ENCODE data around the gene SNPH. TPM values are rescaled to one million over a fixed set of nuclear protein-coding genes. Genes with fewer than 3 reads are reported as not detected.

Gene SNPH
- total and polyA plus RNA-seq, 8 donors = 1.8 to 5.9 (median 2.3) TPM

DNA sequence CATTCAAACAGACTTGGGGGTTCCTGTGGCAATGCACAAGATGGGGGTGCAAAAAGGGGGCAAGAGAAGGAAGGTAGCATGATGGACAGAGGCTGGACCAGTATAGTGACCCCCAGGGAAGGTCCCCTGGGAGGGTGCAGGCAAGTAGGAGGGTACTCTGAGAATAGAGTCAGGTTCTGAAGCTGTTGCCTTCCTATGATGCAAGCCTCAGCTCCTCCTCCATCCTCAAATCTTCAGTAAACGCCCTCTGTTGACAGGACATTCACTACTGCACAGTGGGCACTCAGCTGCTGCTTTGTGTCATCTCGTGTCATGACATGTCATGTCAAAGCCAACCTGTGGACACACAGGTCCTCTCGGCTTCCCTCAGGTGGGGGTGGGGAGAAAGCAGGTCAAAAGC lies 68.7 kb downstream of the SNPH start:
- no peak for DNase-seq
- ATAC-seq = no peak
- intact Hi-C loops (cut with DNase I) = no loop called here
- Histone ChIP-seq H3K4me1 (peaks cover 13 to 68% of the 10 kb centered on the region in 2 donors), H3K9me3 (no peaks in the 10 kb centered on the region), H3K27ac (no peak overlapping the region), H3K36me3 (no peaks in the 10 kb centered on the region), H3K4me3 (no peak overlapping the region), H3K27me3 (no peaks in the 10 kb centered on the region)
- TF ChIP-seq, protein P1, sequence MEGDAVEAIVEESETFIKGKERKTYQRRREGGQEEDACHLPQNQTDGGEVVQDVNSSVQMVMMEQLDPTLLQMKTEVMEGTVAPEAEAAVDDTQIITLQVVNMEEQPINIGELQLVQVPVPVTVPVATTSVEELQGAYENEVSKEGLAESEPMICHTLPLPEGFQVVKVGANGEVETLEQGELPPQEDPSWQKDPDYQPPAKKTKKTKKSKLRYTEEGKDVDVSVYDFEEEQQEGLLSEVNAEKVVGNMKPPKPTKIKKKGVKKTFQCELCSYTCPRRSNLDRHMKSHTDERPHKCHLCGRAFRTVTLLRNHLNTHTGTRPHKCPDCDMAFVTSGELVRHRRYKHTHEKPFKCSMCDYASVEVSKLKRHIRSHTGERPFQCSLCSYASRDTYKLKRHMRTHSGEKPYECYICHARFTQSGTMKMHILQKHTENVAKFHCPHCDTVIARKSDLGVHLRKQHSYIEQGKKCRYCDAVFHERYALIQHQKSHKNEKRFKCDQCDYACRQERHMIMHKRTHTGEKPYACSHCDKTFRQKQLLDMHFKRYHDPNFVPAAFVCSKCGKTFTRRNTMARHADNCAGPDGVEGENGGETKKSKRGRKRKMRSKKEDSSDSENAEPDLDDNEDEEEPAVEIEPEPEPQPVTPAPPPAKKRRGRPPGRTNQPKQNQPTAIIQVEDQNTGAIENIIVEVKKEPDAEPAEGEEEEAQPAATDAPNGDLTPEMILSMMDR (IDR thresholded peaks at IDR 0.05) = no peak

DNA sequence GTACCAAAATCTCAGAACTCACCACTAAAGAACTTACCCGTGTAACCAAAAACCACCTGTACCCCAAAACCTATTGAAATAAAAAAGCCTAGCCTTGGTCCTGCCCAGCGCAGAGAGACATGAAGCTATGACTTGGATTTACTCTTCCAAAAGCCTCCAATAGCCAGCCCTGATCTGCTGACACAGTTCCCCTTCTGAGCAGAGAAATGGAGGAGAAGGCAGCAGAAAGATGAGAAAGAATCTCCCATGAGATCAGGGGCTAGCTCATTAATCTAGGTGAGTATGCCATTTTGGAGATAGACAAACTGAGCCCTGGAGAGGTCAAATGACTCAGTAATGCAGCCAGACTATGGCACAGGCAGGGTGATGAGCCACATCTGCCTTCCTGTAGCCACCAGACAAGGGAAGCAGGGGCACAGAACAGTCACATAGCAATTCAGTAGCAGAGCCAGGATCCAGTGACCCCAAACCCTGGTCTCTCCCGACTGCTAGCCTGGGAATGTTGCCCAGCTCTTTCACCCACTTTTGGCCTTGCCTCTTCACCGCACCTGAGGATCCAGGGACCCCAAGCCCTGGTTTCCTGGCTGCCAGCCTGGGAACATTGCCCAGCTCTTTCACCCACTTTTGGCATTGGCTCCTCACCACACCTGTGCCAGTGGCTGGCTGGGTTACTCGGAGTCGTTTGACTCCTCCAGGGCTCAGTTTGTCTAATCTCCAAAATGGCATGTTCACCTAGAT lies 70.0 kb downstream of the SNPH start:
- Histone ChIP-seq H3K4me3 (no peak overlapping the region), H3K36me3 (no peaks in the 10 kb centered on the region), H3K4me1 (peaks cover 9 to 58% of the 10 kb centered on the region in 2 donors), H3K27me3 (no peaks in the 10 kb centered on the region), H3K9me3 (no peaks in the 10 kb centered on the region), H3K27ac (peak overlapping the region; percentile 62 to 67)
- intact Hi-C loops (cut with DNase I) = no loop called here
- DNase-seq (no peak), ATAC-seq (peak; percentile 10)
- TF ChIP-seq, protein P1 (IDR thresholded peaks at IDR 0.05) = no peak

DNA sequence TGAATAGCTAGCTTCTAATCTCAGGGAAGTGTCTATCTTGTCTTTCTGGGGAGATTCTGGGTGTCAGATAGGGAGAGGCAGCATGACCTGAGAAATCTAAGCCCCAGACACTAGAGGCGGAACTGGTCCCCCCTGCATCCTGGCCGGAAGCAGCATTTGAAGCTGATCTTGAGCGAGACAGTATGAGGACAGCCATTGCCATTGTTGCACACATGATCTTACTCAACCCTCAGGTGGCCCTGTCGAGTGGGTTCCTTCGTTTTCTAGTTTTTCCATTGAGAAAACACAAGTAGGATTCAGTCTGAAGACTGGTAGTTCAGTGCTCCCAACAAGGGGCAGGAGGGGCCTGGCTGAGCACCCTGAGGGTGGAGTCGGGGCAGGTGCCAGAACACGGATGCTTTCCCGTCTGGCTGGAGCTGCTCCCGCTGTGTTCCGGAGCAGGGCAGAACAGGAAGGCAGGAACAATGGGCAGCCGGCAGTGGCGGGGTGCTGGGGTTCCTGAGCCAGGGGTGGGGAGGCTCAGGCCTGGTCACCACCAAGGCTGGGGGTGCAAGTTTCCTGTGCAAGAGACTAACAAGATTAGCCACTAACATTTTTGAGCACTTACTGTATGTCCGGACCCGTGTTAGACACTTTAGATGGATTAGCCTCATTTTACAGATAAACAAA lies 70.7 kb downstream of the SNPH start:
- H3K9me3 ChIP-seq = no peaks in the 10 kb centered on the region
- H3K27ac ChIP-seq = peak overlapping the region; percentile 62 to 67
- intact Hi-C loops (cut with DNase I) = no loop called here
- TF ChIP-seq, protein P1 (IDR thresholded peaks at IDR 0.05) = no peak
- no peaks in the 10 kb centered on the region for H3K36me3 ChIP-seq
- H3K4me1 ChIP-seq = peaks cover 9 to 58% of the 10 kb centered on the region in 2 donors
- ATAC-seq (peak; percentile 95), DNase-seq (peak in 3 of 4 donors; percentile 39 to 89 (median 75))
- H3K27me3 ChIP-seq = no peaks in the 10 kb centered on the region
- no peak overlapping the region for H3K4me3 ChIP-seq

DNA sequence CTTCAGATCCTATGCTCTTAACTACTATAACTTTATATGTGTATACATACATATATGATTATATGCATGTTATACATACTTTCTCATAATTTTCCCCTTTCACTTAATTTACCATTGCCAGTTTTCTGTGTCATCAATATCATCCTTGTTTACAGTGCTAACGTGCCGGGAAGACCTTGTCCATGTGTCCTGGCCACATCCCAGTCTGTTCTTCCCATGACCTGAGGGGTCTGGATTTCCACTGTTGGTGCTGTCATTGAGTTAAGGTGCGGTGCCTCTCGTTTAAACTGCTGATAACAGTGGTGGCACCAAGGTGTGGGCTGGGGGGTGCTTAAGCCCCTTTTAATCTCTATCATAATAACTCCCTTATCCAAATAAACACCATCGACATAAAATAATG lies 71.3 kb downstream of the SNPH start:
- H3K27ac ChIP-seq = peak overlapping the region; percentile 23 to 67
- intact Hi-C loops (cut with DNase I) = no loop called here
- no peaks in the 10 kb centered on the region for H3K9me3 ChIP-seq
- DNase-seq = no peak
- no peaks in the 10 kb centered on the region for H3K27me3 ChIP-seq
- no peak for ATAC-seq
- TF ChIP-seq, protein P1 (IDR thresholded peaks at IDR 0.05) = no peak
- no peak overlapping the region for H3K4me3 ChIP-seq
- no peaks in the 10 kb centered on the region for H3K36me3 ChIP-seq
- H3K4me1 ChIP-seq = peaks cover 9 to 54% of the 10 kb centered on the region in 2 donors

DNA sequence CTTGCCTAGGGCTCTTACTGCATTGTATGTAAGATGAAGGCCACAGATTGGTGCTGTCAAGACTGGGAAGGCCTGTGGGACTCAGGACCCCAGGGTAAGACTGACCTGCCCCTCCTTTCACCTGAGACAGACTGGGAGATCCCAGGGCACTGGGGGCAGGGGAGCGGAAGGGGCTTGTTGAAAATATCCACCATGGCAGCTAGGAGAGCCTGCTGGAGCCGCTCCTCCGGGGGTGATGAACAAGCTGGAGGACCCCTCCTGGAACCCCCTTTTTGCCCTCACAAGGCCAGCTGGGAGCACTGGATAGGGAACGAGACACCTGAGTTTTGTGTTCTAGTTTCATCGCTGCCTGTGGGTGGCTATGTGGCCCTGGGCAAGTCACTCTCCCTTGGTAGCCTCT lies 72.0 kb downstream of the SNPH start:
- Histone ChIP-seq H3K27me3 (no peaks in the 10 kb centered on the region), H3K4me3 (no peak overlapping the region), H3K36me3 (no peaks in the 10 kb centered on the region), H3K9me3 (no peaks in the 10 kb centered on the region), H3K4me1 (peaks cover 9 to 48% of the 10 kb centered on the region in 2 donors), H3K27ac (peak overlapping the region in 1 of 2 donors; percentile 67)
- ATAC-seq (no peak), DNase-seq (no peak)
- intact Hi-C loops (cut with DNase I) = no loop called here
- TF ChIP-seq, protein P1 (IDR thresholded peaks at IDR 0.05) = no peak
